Neural progenitor cell (in vitro differentiated cells): Measurements from ENCODE around the gene ZSCAN2. TPM values are rescaled to one million over a fixed set of nuclear protein-coding genes. Genes with fewer than 3 reads are reported as not detected.

Experiments
- DNase-seq: peaks from one replicate; pipeline ENCODE4 v3.0.0-alpha.2; 2016; ENCODE audit warnings: low spot score
- H2AFZ ChIP-seq: fragments of 200-600 bp; sonication (generic); replicated peaks from 2 replicates; pipeline ENCODE4 v1.6.1; 2016; ENCODE audit warnings: antibody characterized with exemption
- H3F3A ChIP-seq: fragments of 200-600 bp; sonication (generic); 2 replicates; pipeline ENCODE4 v1.6.1; 2016; ENCODE audit warnings: antibody characterized with exemption, low read depth
- H3K27ac ChIP-seq: fragments of 200-600 bp; sonication (generic); 2 replicates; pipeline ENCODE4 v1.5.1; 2016; ENCODE audit warnings: mild to moderate bottlenecking
- H3K27me3 ChIP-seq: fragments of 200-600 bp; sonication (generic); 2 replicates; pipeline ENCODE4 v1.6.1; 2016; ENCODE audit warnings: mild to moderate bottlenecking, moderate library complexity
- H3K36me3 ChIP-seq: fragments of 200-600 bp; sonication (generic); 2 replicates; pipeline ENCODE4 v1.5.1; 2016
- H3K4me1 ChIP-seq: fragments of 200-600 bp; sonication (generic); 2 replicates; pipeline ENCODE4 v1.6.1; 2016; ENCODE audit warnings: mixed run types
- H3K4me2 ChIP-seq: fragments of 200-600 bp; sonication (generic); 2 replicates; pipeline ENCODE4 v1.6.1; 2016
- H3K4me3 ChIP-seq: fragments of 200-600 bp; sonication (generic); 2 replicates; pipeline ENCODE4 v1.5.1; 2016
- H3K79me2 ChIP-seq: fragments of 200-600 bp; sonication (generic); 2 replicates; pipeline ENCODE4 v1.6.1; 2016; ENCODE audit warnings: low read depth
- H3K9ac ChIP-seq: fragments of 200-600 bp; sonication (generic); 2 replicates; pipeline ENCODE4 v1.6.1; 2016
- H3K9me3 ChIP-seq: fragments of 200-600 bp; sonication (generic); 2 replicates; pipeline ENCODE4 v1.5.1; 2016; ENCODE audit warnings: low read depth
- H4K20me1 ChIP-seq: fragments of 200-600 bp; sonication (generic); 2 replicates; pipeline ENCODE4 v1.6.1; 2016; ENCODE audit warnings: low read depth
- H3K27ac Mint-ChIP-seq: 3 replicates; pipeline ENCODE4 v1.8.0; 2021; ENCODE audit warnings: mixed read lengths
- H3K27me3 Mint-ChIP-seq: 2 replicates; pipeline ENCODE4 v1.8.0; 2022; ENCODE audit warnings: low read depth, mild to moderate bottlenecking, inconsistent platforms, moderate library complexity, mixed read lengths; ENCODE audit not compliant: insufficient read depth
- H3K36me3 Mint-ChIP-seq: 3 replicates; pipeline ENCODE4 v1.8.0; 2021; ENCODE audit warnings: mixed read lengths
- H3K4me1 Mint-ChIP-seq: 3 replicates; pipeline ENCODE4 v1.8.0; 2021; ENCODE audit warnings: mixed read lengths
- H3K4me3 Mint-ChIP-seq: 3 replicates; pipeline ENCODE4 v1.8.0; 2021; ENCODE audit warnings: mild to moderate bottlenecking, moderate library complexity, mixed read lengths
- H3K9me3 Mint-ChIP-seq: 3 replicates; pipeline ENCODE4 v1.8.0; 2020; ENCODE audit warnings: mixed read lengths
- EZH2 ChIP-seq: fragments of 200-600 bp; sonication (generic); IDR thresholded peaks from 2 replicates; pipeline ENCODE4 v1.6.1; 2017; ENCODE audit warnings: antibody characterized with exemption, mild to moderate bottlenecking, moderate library complexity
- EZH2phosphoT487 ChIP-seq: fragments of 200-600 bp; sonication (generic); IDR thresholded peaks from 2 replicates; pipeline ENCODE4 v1.6.1; 2017; ENCODE audit warnings: antibody characterized with exemption
- total RNA-seq: library from RNA; depleted of rRNA; stranded (reverse); fragments of >200 nt; gene quantifications from 2 replicates; pipeline ENCODE4 v1.2.3, GENCODE V29; 2015; ENCODE audit warnings: low replicate concordance
- TF ChIP-seq, protein P1 (sequence below): fragments of 200-600 bp; sonication (generic); IDR thresholded peaks from 2 replicates; pipeline ENCODE4 v1.5.1; 2017; ENCODE audit warnings: antibody characterized with exemption, mild to moderate bottlenecking

ZSCAN2 gene
- total RNA-seq, 1 donor from 2014 or later, result 6.7 TPM

GRCh38 chr15:84625123-84625522 is 24.3 kb downstream of the ZSCAN2 start:
- Mint-ChIP-seq H3K4me3 (no peak overlapping the region), H3K36me3 (peaks cover 48% of the 10 kb centered on the region), H3K9me3 (peaks cover 35% of the 10 kb centered on the region), H3K27ac (no peak overlapping the region), H3K27me3 (no peaks in the 10 kb centered on the region), H3K4me1 (no peaks in the 10 kb centered on the region)
- Histone ChIP-seq H3F3A (no peaks in the 10 kb centered on the region), H3K9ac (no peak overlapping the region), H3K79me2 (no peaks in the 10 kb centered on the region), H4K20me1 (no peaks in the 10 kb centered on the region), H3K4me2 (no peak overlapping the region), H3K4me1 (no peaks in the 10 kb centered on the region), H2AFZ (no peak overlapping the region), H3K4me3 (no peak overlapping the region), H3K27me3 (no peaks in the 10 kb centered on the region), H3K9me3 (peaks cover 9% of the 10 kb centered on the region), H3K36me3 (peaks cover 7% of the 10 kb centered on the region), H3K27ac (no peak overlapping the region)
- TF ChIP-seq EZH2phosphoT487 (no peak), EZH2 (no peak)
- TF ChIP-seq, protein P1, sequence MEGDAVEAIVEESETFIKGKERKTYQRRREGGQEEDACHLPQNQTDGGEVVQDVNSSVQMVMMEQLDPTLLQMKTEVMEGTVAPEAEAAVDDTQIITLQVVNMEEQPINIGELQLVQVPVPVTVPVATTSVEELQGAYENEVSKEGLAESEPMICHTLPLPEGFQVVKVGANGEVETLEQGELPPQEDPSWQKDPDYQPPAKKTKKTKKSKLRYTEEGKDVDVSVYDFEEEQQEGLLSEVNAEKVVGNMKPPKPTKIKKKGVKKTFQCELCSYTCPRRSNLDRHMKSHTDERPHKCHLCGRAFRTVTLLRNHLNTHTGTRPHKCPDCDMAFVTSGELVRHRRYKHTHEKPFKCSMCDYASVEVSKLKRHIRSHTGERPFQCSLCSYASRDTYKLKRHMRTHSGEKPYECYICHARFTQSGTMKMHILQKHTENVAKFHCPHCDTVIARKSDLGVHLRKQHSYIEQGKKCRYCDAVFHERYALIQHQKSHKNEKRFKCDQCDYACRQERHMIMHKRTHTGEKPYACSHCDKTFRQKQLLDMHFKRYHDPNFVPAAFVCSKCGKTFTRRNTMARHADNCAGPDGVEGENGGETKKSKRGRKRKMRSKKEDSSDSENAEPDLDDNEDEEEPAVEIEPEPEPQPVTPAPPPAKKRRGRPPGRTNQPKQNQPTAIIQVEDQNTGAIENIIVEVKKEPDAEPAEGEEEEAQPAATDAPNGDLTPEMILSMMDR, result no peak
- no peak for DNase-seq

GRCh38 chr15:84629033-84629432 is 28.2 kb downstream of the ZSCAN2 start:
- Mint-ChIP-seq H3K4me3 (no peak overlapping the region), H3K9me3 (peaks cover 5% of the 10 kb centered on the region), H3K27me3 (no peaks in the 10 kb centered on the region), H3K27ac (no peak overlapping the region), H3K4me1 (peaks cover 18% of the 10 kb centered on the region), H3K36me3 (peaks cover 18% of the 10 kb centered on the region)
- Histone ChIP-seq H3K36me3 (no peaks in the 10 kb centered on the region), H3F3A (peaks cover 6% of the 10 kb centered on the region), H2AFZ (no peak overlapping the region), H3K79me2 (no peaks in the 10 kb centered on the region), H3K9ac (no peak overlapping the region), H3K27me3 (peaks cover 26% of the 10 kb centered on the region), H3K9me3 (no peaks in the 10 kb centered on the region), H3K4me2 (no peak overlapping the region), H3K4me1 (peaks cover 6% of the 10 kb centered on the region), H3K4me3 (no peak overlapping the region), H4K20me1 (peaks cover 10% of the 10 kb centered on the region), H3K27ac (no peak overlapping the region)
- TF ChIP-seq EZH2 (no peak), EZH2phosphoT487 (no peak)
- TF ChIP-seq, protein P1, result no peak
- DNase-seq, result no peak

DNA sequence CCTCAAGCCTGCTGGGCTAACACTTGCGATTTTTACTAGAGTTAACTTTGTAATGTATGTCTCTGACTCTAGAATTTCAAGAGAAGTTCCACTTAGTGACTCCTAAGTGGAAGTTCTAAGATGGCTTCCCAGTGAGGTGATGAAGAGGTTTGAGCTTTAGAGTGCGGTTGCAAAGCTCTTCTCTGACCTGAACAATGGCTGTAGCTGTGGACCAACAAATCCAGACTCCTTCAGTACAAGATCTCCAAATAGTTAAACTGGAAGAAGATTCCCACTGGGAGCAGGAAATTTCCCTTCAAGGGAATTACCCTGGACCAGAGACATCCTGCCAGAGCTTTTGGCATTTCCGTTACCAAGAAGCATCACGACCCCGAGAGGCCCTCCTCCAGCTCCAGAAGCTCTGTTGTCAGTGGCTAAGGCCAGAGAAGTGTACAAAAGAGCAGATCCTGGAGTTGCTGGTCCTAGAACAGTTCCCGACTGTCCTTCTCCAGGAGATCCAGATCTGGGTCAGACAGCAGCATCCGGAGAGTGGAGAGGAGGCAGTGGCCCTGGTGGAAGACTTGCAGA is 31.0 kb downstream of the ZSCAN2 start:
- H3K27me3 Mint-ChIP-seq, result no peaks in the 10 kb centered on the region

More for the DNA sequence above, 31.0 kb downstream of the ZSCAN2 start:
- Histone ChIP-seq H3K4me3 (peak overlapping the region; percentile 75), H2AFZ (peak overlapping the region; percentile 95), H3K4me1 (peaks cover 12% of the 10 kb centered on the region), H3F3A (peaks cover 12% of the 10 kb centered on the region), H3K27ac (no peak overlapping the region), H4K20me1 (peaks cover 24% of the 10 kb centered on the region), H3K79me2 (no peaks in the 10 kb centered on the region), H3K4me2 (peak overlapping the region; percentile 93), H3K9me3 (no peaks in the 10 kb centered on the region), H3K36me3 (no peaks in the 10 kb centered on the region), H3K9ac (no peak overlapping the region), H3K27me3 (peaks cover 48% of the 10 kb centered on the region)
- TF ChIP-seq EZH2 (no peak), EZH2phosphoT487 (no peak)
- Mint-ChIP-seq H3K36me3 (peaks cover 12% of the 10 kb centered on the region), H3K4me1 (peaks cover 26% of the 10 kb centered on the region), H3K4me3 (peak overlapping the region; percentile 89), H3K27ac (no peak overlapping the region), H3K9me3 (no peaks in the 10 kb centered on the region)
- no peak for DNase-seq
